ENCODE measurements around the gene TBL1X.

DNA sequence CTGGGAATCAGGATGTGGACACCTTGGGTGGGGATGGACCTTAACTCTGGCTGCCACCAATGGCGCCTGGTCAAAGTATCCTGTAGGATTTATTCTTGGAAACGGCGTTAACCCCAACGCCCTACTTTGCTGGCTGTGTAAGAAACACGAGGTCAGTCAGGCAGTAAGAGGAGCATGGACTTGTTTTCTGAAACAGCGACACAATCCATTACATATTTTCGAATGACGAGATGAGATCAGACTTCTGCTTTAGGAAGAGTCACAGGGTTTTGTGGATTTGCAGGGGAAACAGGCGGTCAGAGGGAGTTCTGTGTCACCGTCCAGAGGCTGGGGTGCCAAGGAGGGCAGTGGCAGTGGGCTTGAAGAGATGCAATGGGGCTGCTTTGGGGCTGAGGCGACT lies 92.2 kb downstream of the TBL1X start:
- no peak for TF ChIP-seq CTCF (IDR thresholded peaks at IDR 0.05)
- no peak for TF ChIP-seq EP300 (IDR thresholded peaks at IDR 0.05)
- no peak for TF ChIP-seq POLR2A (IDR thresholded peaks at IDR 0.05; ENCODE audit: low read depth)
- TF ChIP-seq POLR2AphosphoS5 (IDR thresholded peaks at IDR 0.05): no peak

Data from esophagus muscularis mucosa (tissue), 4 donors.